Transverse colon (tissue), 4 donors: ENCODE results near the gene AGO4.

Experiments
- EP300 ChIP-seq: sonication (generic); formaldehyde crosslinking; IDR thresholded peaks from one replicate; pipeline ENCODE4 v1.6.1; 2017; ENCODE audit warnings: antibody characterized with exemption, low read depth
- POLR2A ChIP-seq: fragments of 450-650 bp; IDR thresholded peaks from one replicate; pipeline ENCODE4 v1.6.1; 2016; ENCODE audit warnings: antibody characterized with exemption, mild to moderate bottlenecking, moderate library complexity
- POLR2AphosphoS5 ChIP-seq, 3 donors: sonication (generic); formaldehyde crosslinking; IDR thresholded peaks; one replicate each; pipeline ENCODE4 v1.6.1; 2016; ENCODE audit warnings: antibody characterized with exemption in 3 of 3
- TF ChIP-seq, protein P1 (sequence below), 5 experiments: fragments of 200-600 bp in 3 of 5; fragments of 450-650 bp in 2 of 5; sonication (generic) in 3 of 5; IDR thresholded peaks; 1 replicate in 2 of 5; 2 replicates in 3 of 5; pipeline ENCODE4 v1.5.1; 2016 to 2017; ENCODE audit warnings: antibody characterized with exemption in 5 of 5, inconsistent platforms in 3 of 5, mild to moderate bottlenecking in 2 of 5, moderate library complexity in 1 of 5

DNA sequence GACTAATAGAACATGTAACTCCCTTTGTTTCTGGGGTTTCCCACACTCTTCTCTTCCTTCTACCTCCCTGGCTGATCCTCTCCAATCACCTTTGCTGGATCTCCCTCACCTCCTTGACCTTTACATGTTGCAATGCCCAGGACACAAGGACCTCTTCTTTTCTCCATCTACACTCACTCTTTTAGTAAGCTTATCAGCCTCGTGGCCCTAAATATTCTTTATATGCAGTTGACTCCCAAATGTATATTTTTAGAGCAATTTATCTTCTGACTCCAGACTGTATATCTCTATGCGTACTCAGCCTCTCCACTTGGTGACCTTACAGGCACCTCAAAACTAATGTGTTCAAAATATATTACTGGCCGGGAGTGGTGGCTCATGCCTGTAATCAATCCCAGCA is 19.7 kb upstream of the AGO4 start:
- TF ChIP-seq, protein P1, sequence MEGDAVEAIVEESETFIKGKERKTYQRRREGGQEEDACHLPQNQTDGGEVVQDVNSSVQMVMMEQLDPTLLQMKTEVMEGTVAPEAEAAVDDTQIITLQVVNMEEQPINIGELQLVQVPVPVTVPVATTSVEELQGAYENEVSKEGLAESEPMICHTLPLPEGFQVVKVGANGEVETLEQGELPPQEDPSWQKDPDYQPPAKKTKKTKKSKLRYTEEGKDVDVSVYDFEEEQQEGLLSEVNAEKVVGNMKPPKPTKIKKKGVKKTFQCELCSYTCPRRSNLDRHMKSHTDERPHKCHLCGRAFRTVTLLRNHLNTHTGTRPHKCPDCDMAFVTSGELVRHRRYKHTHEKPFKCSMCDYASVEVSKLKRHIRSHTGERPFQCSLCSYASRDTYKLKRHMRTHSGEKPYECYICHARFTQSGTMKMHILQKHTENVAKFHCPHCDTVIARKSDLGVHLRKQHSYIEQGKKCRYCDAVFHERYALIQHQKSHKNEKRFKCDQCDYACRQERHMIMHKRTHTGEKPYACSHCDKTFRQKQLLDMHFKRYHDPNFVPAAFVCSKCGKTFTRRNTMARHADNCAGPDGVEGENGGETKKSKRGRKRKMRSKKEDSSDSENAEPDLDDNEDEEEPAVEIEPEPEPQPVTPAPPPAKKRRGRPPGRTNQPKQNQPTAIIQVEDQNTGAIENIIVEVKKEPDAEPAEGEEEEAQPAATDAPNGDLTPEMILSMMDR (IDR thresholded peaks at IDR 0.05), result no peak
- TF ChIP-seq POLR2A (no peak), POLR2AphosphoS5 (IDR thresholded peaks at IDR 0.05) (no peak), EP300 (no peak)
